GM18508 (cell line): ENCODE measurements around the gene CDH4.

Experiments used
- ATAC-seq: cut with Tn5 transposase; IDR thresholded peaks from one replicate; pipeline ENCODE4 v1.9.1; 2021; ENCODE audit warnings: moderate number of reproducible peaks; ENCODE audit not compliant: insufficient read depth, unreplicated experiment

CDH4 gene

DNA sequence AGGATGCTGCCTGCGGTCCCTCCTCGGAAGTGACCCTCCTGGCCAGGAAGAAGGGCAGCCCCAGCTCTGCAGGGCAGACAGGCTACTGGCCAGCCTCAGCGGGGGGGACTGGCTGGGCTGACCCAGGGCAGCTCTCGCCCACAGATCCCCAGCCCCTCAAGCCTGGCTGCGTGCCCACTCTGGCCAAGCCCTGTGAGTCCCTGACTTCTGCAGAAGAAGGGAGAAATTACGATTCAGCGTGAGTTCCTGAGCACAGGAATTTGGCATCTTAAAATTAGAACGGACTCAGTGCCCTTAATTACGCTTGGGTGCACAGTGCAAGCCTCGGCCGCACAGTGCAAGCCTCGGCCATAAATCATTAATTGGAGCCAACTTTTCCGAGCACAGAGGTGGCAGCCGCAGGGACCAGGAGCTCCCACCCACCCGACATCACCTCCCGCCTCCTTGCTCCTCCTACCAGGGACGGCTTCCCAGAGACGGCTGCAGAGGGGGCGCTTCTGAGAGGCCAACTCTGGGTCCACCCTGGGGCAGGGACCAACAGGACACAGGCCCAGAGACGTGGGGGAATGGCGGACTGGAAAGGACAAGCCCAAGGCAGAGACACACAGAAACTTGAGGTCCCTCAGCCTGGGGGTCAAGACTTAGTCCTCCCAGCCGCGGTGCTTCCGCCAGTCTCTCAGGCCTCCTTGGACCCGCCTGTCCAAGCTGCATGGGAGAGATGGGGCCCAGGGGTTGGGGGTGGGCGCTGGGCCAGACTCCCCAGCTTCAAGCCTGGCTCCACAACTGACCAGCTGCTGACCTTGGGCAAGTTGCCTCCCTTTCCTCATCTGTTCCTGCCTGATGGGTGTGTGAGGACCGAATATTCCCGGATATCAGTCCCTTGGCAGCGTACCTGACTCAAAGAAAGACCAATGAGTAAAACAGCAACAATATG lies 648.2 kb downstream of the CDH4 start:
- no peak for ATAC-seq

DNA sequence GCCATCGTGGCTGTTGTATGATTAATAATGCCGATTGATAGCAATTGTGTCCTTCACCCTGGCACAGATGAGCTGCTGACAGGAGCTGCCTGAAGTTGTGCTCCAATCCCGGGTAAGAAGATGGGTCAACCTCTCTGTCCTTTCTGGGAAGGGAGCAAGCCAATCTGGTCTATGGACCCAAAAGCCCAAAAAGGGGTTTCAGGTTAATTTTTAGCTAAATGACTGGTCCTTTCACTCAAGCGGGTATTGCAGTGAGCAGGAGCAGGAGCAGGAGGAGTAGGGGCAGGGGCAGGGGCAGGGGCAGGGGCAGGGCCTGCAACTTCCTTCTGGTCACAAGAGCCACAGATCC lies 648.9 kb downstream of the CDH4 start:
- ATAC-seq = no peak

DNA sequence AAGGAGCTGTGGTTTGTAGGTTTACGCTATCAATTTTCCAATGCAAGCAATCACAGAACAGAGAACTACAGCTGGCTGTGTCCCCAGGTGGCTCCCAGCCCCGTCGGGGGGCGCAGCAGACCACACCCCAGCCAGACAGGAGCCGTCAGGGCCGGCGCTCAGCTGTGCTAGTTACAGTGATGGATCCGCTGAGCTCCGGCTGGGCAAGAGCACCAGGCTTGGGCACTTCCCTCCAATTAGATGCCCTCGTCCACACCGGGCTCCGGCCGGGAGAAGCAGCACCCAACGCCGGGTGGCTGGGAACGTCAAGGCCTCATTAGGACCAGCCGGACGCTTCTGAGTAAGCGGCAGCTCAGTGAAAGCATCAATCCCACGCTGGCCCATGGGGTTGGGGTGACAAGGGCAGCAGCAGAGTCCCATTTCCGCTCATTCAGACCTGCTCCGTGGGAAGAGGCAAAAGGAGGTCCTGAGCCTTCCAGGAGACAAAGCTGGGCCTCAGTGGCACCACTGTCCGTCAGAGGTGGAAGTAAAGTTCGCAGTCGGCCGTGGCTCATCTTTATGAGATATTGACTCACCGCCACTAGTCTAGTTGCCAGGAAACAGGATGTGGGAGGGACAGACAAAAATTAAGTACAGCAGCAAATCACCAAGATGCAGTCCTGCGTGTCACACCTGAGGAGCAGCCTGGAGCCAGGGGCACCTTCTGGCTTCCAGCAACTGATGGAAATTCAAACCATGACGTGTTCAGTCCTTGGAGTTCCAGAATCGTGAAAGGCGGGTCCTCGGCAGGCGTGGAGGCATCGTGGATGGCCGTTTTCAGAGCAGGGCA lies 649.5 kb downstream of the CDH4 start:
- ATAC-seq = no peak

DNA sequence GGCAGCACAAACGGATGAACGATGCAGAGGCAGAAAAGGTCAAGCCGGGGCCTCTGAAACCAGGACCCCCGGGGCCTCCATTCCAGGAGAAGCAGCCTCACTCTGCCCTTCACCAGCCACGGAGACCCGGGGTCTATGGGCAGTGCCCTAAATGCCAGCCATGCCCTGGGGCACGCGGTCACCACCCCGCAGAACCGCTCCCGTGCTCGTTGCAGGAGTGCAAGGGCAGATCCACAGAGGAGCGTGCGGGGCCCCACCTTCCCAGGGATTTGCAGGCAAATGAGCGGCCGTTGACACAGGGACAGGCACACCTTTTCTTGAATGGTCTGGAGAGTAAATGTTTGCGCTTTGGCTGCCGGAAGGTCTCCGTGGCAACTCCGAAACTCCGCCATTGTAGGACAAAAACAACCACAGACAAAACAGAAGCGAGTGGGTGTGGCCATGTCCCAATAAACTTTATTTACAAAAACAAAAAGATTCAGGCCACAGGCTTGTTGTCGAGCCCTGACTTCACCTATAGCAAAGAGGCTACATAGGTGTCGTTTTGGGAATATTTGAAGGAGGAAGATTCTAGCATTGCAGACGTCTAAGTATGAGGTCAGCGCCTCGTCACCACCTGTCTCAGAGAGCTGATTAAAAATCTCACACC lies 650.3 kb downstream of the CDH4 start:
- ATAC-seq = no peak

DNA sequence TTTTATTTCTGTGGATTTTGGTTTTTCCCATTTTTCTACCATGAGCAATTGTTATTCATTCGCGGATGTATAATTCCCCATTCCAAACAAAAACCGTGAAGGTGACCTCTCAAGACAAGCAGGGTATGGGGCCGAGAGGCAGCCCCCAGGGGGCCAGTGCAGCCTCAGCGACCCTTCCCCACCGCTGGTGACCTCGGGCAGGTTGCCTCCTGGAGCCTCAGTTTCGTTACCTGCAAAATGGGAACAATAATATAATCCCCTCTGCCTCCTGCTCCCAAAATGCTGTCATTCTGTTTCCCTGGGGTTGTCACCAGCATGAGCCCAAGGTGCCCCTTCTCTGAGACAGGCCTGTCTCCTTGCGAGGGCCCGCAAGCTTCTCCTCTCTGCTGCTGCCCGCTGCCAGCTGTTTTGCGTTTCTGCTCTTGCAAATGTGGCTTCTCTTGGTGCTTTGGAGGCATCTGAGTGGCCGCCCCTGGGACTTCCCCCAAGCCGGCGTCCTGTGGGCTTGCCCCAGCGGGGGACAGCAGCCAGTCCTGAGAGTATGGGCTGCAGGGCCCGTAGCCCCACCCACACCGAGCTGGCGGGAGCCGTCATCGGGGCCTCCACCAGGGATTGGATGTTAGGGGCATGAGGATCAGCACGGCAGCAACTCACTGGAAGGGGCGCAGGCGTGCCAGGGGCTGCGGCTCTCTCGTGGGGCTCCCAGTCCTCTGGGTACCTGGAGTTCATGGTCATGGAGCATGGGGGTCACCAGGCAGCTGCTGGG lies 651.7 kb downstream of the CDH4 start:
- ATAC-seq = no peak

DNA sequence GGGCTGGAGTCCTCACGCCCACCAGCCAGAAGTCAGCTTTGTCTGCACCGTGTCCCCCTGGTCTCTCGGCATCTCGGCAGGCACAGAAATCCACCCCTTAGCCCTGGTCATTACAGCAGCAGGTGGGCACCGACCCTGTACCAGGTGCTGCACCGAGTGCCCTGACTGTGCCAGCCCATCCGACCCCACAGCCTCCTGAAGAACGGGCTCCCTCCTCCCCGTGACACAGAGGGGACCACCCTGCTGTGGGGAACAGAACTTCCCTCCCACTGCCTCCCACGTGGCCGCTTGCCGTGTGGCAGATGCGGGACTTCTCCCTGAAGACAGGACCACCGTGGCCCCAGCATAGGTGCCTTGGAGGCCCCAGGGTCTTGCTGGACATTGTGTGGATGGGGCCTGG lies 652.4 kb downstream of the CDH4 start:
- no peak for ATAC-seq

DNA sequence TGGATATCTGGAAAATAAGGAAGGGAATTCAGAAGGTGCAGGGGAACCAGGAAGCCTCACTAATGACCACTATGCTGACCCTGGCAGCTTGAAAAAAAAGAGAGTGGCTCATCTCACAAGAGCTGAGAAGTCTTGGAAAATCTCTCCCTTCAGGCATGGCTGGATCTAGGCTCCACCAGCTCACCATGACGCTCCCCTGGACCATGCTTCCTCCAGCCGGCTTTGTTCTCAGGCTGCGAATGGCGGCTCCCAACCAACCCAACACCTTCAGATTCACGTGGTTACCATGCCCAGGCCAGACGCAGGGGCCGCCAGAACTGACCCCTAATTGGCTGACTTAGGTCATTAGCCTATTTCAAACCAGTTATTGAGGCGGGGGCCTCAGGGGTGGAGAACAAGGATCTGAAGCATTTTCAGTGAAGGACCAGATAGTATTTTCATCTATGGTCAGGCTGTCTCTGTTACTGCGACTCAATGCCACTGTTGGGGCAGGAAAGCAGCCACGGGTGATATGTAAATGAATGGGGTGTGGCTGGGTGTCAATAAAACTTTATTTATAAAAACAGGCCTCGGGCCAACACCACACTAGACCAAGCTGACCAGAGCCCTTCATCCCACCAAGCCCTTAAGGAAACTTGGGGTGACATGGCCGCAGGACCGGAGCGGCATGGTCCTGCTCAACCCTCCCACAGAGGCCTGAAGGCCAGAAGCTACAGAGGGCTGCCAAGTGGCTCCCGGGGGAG lies 653.9 kb downstream of the CDH4 start:
- no peak for ATAC-seq

DNA sequence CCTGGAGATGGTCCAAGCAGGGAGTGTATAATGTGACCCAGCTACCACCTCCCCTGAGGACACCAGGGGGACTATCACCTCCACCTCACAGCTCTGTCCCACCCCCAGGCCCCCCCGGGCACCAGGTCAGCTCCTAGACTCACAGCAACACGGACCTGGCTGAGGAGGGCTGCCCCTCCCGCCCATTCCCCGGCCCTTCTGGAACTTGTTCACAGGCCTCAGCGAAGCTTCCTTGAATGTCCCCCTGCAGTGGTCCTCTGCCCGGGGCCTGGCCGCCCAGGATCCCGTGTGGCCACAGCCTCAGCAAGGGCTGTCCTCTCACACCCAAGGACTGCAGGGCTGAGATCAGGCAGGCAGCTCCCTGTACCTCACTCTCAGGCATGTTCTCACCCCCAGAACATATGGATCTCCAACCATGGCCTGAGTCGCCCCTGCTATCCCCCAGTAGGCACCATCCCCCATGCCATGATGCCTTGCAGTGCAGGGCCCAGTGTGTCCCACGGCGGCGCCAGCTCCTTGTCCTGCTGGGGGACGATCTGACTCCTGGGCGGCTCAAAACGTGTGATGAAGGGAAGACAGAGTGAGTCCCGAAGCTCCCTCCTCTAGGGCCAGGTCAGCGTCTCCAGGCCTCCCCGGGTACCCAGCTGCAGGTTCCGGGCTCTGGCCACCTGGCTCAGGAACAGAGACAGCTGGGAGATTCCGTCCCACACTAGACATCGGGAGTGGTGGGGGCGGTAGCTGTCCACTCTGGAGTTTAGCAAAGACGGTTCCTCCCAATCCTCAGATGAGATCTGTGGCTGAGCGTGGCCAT lies 655.2 kb downstream of the CDH4 start:
- no peak for ATAC-seq

DNA sequence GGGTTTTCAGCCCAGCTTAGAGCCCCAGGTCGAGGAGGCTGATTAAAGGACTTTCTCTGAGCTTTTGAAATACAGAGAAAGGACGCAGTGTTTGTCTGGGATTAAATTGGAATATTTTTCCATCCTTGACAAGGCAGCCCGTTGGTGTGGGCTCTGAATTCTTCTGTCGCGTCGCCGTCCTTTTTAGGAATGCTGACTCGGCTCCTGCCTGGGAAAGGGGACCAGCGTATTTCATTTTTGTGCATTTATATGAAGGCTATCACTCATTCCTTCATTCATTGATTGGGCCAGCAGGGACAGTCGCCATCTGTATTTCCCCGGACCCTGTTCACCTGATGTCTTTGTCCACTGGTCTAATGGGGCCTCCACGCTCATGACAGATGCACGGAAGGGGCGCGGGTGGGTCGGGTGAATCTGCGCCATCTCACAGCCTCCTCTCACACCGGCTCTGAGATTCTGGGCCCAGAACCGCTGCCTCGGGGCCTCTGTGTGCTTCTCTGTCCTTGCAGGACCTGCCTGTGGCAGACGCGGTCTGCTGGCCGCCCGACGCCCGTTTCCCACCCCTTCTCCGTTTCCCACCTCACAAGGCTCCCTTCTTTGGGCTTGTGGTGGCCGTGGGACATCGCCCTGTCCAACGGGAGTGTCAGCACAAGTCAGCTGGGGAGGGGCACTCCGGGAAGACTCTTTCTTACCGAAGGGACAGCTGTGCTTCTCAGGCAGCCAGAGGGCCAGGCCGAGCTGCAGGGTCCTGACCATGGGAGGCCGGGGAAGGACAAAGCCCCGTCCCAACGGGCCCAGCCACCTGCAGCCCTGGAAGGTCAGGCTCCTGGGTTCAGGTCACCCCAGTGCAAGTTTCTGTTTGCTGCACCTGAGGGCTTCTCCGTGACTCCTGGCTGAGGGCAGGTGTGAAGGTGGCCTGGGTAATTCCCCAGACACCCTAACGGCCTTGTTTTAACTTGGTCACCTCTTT lies 656.3 kb downstream of the CDH4 start:
- no peak for ATAC-seq

DNA sequence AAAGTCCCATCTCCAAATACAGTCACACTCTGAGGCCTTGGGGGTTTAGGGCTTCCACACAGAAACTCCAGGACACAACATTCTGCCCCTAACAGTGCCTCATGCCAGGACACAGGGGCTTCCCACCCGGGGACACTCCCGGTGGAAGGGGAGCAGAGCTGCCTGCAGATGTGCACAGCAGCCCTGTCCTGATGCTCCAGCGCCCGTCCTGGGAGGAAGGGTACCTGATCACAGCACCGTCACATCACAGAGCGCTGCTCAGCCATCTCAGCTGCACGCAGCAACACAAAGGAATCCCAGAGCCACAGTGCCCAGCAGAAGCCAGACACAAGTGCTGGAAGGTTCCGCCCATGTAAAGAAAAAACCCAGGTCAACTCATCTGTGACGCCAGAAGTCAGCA lies 657.0 kb downstream of the CDH4 start:
- no peak for ATAC-seq

DNA sequence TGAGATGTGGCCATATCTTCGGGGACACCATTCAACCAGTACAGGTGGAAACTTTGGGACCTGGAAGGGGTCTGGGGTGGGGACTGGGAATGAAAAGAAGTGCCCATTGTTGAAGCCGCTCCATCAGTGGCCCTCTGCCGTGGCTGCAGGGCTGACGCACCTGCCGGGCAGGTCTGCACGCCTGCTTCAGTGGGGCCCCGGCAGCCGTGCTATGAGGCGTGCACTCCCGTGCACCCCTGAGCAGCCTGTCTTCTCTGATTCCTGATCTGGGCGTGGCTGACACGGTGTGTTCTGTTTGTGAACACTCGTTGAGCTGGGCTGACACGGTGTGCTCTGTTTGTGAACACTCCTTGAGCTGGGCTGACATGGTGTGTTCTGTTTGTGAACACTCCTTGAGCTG lies 657.8 kb downstream of the CDH4 start:
- no peak for ATAC-seq

DNA sequence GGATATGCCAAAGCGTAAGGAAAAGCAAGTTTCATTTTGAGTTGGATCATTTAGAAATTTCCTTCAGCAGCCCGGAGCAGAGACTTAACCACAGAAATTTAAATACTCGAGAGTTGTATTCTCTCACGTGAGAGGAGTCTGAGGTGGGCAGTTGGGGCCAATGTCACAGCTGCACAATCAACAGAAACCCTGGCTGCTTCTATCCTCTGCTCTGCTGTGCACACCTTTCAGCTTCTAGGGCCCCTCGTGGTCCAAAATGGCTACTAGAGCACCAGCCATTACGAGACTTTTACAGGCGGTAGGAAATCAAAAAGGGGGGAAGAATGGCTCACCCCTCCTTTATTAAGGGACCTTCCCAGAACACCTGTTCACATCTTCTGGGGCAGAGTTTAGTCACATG lies 659.8 kb downstream of the CDH4 start:
- ATAC-seq = no peak

DNA sequence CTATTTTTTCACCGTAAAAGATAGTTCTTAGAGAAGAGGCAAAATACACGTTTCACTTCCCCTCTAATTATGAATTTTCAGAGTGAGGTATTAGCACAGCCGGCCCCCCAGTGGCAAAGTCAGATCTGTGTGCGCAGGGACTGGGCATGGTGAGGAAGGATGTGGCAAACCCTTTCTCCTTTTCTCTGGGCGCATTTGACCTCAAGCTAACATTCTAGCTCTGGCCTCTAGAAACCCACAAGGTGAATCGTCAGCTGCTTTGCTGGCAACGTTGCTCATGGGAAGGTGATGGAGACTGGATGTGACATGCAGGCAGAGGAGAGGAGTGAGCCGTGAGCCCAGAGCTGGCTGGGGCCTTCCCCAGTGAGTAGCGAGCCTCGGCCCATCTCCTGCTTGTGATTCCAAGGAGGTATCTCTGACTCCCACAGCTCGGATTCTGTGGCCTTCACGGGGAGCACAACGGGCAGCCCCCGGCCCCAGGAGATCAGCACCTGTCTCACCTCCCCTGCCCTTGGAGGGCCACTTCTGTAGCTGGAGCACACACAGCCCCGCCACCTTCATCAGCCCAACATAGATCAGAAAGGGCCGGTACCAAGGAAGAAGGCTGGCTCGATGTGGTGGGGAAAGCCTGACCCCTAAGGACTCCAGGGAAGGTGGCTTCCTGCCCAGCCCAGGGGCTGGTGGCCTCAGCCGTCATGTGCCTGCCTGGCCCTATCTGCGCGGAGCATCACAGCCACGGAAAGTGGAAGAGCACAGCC lies 660.8 kb downstream of the CDH4 start:
- peak; percentile 57 for ATAC-seq

DNA sequence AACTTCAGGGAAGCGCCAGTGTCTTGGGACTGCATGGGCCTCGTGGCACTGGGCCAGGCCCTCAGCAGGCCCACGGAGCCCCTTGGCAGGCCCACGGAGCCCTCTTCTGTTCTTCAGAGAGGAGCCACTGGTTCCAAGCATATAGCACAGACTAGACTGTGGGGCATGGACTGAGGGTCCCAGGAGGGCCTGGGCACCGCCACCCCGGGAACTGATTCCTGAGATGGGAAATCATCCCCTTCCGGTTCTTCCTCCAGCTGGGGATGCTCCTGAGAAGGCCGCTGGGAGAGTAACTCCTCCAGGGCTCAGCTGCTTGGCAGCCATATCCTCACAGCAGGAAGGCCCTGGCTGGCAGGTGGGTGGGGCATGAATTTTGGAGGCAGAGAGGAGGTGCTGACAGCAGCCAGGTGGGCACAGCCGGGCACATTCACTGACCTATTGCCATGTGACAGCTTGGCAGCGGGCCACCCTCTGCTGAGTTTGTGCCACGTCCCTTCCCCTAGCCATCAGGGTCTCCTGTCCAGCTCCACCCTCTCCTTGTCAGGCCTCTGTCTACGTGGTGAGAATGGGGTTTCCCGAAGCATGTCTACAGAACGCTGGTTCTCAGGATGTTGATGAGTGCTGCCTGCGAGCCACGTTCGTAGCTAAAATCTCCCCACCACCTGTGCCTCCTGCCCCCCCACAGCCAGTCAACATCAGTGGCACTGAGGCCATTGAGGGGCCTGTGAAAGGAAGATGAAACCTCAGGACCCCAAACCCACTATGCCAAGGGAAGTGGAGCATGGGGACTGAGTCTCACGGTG lies 661.6 kb downstream of the CDH4 start:
- ATAC-seq = no peak

DNA sequence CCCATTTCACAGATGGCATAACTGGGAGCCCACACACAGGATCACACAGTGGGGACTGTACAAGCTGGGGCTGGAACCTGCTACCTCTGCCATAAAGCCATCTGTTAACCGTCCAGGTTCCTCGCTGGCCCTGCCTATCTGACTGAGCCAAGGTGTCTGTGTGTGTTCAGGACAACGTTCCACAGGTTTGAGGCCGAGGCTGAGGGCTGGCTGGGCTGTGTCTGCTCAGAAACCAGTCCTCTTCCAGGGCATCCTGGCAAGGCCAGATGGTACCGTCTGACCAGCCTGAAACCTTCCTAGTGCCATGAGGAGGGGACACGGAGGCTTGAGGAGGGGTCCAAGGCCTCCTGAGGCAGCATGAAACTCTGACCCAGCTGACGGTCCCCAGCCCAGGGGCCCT lies 663.0 kb downstream of the CDH4 start:
- no peak for ATAC-seq

DNA sequence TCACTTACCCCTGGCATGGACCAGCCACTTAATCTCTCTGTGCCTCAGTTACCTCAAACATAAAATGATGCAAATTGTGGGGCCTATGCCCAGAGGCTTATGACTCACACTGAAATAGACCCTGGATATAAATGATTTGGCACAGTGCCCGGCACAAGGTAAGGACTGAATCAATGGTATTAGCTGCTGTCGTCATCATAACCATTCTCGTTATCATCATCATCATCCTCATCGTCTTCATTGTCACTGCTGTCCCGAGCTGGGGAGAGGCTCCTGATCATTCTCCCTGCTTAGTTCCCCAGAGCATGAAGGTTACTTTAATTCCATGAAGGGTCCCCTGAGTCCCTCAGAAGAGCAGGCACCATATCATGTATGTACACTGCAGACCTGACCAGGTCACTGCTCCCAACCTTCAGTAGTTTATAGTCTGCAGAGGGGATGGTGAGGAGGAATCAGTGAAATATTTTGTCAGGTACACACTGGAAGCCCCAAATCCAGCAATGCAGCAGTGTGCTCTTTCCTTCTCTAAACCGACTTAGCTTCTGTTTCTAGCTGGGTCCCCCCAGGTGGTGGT lies 664.3 kb downstream of the CDH4 start:
- ATAC-seq = no peak
